ENCODE data around the gene SLC46A1. TPM values are rescaled to one million over a fixed set of nuclear protein-coding genes. Genes with fewer than 3 reads are reported as not detected.

SLC46A1 gene
- total RNA-seq, 1 donor from 2014 or later = 16.1 TPM

DNA sequence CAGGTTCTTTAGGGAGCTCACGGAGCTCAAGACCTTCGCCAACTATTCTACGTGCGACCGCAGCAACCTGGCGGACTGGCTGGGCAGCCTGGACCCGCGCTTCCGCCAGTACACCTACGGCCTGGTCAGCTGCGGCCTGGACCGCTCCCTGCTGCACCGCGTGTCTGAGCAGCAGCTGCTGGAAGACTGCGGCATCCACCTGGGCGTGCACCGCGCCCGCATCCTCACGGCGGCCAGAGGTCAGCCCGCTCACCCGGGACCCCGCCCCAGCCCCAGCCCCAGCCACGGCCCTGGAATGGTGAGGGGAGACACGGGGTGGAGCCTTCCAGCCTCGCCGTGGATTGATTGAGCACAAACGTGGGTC, 21.0 kb downstream of the SLC46A1 start:
- Mint-ChIP-seq H3K27ac (no peak overlapping the region), H3K4me3 (ENCODE audit: low read depth) (peak overlapping the region; percentile 77), H3K9me3 (ENCODE audit: low read depth) (no peaks in the 10 kb centered on the region), H3K36me3 (ENCODE audit: insufficient read depth) (peaks cover 8% of the 10 kb centered on the region), H3K27me3 (peaks cover 66% of the 10 kb centered on the region), H3K4me1 (ENCODE audit: low read depth) (peaks cover 9% of the 10 kb centered on the region)
- DNase-seq (ENCODE audit: low spot score, unreplicated experiment) = no peak
- TF ChIP-seq, protein P1, sequence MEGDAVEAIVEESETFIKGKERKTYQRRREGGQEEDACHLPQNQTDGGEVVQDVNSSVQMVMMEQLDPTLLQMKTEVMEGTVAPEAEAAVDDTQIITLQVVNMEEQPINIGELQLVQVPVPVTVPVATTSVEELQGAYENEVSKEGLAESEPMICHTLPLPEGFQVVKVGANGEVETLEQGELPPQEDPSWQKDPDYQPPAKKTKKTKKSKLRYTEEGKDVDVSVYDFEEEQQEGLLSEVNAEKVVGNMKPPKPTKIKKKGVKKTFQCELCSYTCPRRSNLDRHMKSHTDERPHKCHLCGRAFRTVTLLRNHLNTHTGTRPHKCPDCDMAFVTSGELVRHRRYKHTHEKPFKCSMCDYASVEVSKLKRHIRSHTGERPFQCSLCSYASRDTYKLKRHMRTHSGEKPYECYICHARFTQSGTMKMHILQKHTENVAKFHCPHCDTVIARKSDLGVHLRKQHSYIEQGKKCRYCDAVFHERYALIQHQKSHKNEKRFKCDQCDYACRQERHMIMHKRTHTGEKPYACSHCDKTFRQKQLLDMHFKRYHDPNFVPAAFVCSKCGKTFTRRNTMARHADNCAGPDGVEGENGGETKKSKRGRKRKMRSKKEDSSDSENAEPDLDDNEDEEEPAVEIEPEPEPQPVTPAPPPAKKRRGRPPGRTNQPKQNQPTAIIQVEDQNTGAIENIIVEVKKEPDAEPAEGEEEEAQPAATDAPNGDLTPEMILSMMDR (IDR thresholded peaks at IDR 0.05; ENCODE audit: unreplicated experiment) = no peak

DNA sequence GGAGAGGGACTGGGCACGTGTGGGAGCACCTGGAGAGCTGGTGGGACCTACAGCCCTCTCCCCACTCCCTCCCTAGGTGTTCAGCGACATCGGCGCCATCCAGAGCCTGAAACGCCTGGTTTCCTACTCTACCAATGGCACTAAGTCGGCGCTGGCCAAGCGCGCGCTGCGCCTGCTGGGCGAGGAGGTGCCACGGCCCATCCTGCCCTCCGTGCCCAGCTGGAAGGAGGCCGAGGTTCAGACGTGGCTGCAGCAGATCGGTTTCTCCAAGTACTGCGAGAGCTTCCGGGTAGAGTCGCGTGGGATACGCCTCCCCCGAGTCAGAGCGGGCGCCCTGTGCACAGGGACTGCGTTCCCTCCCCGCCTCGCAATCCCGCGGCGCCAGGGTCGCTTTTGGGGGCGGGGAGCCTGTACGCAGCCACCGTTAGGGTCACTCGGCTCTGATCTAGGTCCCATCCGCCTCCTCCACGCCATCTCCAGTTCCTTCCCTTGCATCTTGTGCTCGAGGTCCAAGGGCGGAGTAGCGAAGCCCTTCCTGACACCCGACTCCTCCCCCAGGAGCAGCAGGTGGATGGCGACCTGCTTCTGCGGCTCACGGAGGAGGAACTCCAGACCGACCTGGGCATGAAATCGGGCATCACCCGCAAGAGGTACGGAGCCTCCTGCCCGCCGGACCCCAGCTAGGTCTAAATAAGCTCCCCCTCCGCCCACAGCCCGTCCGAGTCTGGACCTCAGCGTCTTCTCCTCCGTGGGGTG, 21.6 kb downstream of the SLC46A1 start:
- Mint-ChIP-seq H3K4me3 (ENCODE audit: low read depth) (peak overlapping the region; percentile 77), H3K27ac (no peak overlapping the region), H3K36me3 (ENCODE audit: insufficient read depth) (peaks cover 6% of the 10 kb centered on the region), H3K27me3 (peaks cover 72% of the 10 kb centered on the region), H3K9me3 (ENCODE audit: low read depth) (no peaks in the 10 kb centered on the region), H3K4me1 (ENCODE audit: low read depth) (peaks cover 6% of the 10 kb centered on the region)
- TF ChIP-seq, protein P1 (IDR thresholded peaks at IDR 0.05; ENCODE audit: unreplicated experiment) = no peak
- DNase-seq (ENCODE audit: low spot score, unreplicated experiment) = no peak

DNA sequence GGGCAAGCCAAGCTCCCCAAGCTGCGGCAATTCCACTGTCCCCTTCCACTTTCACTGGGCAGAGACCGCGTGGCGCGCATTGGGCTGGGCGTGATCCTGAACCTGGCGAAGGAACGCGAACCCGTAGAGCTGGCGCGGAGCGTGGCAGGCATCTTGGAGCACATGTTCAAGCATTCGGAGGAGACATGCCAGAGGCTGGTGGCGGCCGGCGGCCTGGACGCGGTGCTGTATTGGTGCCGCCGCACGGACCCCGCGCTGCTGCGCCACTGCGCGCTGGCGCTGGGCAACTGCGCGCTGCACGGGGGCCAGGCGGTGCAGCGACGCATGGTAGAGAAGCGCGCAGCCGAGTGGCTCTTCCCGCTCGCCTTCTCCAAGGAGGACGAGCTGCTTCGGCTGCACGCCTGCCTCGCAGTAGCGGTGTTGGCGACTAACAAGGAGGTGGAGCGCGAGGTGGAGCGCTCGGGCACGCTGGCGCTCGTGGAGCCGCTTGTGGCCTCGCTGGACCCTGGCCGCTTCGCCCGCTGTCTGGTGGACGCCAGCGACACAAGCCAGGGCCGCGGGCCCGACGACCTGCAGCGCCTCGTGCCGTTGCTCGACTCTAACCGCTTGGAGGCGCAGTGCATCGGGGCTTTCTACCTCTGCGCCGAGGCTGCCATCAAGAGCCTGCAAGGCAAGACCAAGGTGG, 24.7 kb downstream of the SLC46A1 start:
- H3K36me3 Mint-ChIP-seq (ENCODE audit: insufficient read depth) = peaks cover 4% of the 10 kb centered on the region
- H3K4me1 Mint-ChIP-seq (ENCODE audit: low read depth) = peaks cover 6% of the 10 kb centered on the region
- no peak overlapping the region for H3K27ac Mint-ChIP-seq
- DNase-seq (ENCODE audit: low spot score, unreplicated experiment) = peak; percentile 54
- H3K9me3 Mint-ChIP-seq (ENCODE audit: low read depth) = no peaks in the 10 kb centered on the region
- TF ChIP-seq, protein P1 (IDR thresholded peaks at IDR 0.05; ENCODE audit: unreplicated experiment) = peak; percentile 60
- H3K4me3 Mint-ChIP-seq (ENCODE audit: low read depth) = peak overlapping the region; percentile 39
- peaks cover 76% of the 10 kb centered on the region for H3K27me3 Mint-ChIP-seq

DNA sequence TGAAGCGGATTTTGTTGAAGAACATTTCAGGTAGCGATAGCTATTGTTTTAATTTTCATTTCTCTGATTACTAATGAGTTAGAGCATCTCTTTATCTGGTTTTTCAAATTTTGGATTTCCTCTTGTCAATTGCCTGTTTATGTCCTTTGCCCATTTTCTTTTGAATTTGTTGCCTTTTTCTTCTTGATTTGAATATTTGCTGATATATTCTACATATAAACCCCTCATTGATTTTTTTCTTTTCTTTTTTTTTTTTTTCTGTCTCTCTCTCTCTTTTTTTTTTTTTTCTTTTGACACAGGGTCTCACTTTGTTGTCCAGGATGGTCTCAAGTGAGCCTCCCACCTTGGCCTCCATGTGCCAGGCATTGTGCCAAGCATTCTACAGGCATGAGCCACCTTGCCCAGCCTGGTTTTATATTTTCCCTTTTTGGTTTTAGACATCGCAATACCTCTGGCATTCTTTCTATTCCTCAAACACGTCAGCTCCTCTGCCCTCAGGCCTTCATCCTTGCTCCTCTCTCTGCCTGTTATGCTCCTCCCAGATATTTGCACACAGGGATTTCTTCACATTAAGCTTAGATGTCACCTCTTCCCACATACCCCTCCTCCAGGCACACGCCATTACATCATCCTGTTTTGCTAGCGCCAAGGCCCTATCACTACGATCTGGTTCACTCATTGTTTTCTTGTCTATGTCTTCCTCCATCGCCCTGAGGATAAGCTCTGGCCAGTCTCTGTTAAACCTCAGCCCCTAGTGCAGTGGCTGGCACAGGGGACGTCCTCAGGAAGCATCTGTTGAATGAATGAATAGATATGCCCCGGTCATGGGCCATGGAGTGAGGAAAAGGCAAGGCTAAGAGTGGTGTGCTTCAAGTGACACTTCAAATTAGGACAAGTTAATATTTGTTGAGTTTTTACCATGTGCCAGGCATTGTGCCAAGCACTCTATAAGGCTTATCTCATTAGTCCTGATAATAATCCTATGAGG, 25.9 kb downstream of the SLC46A1 start:
- H3K36me3 Mint-ChIP-seq (ENCODE audit: insufficient read depth) = peaks cover 4% of the 10 kb centered on the region
- H3K27me3 Mint-ChIP-seq = peaks cover 65% of the 10 kb centered on the region
- no peak for DNase-seq (ENCODE audit: low spot score, unreplicated experiment)
- H3K4me3 Mint-ChIP-seq (ENCODE audit: low read depth) = no peak overlapping the region
- TF ChIP-seq, protein P1 (IDR thresholded peaks at IDR 0.05; ENCODE audit: unreplicated experiment) = no peak
- no peaks in the 10 kb centered on the region for H3K9me3 Mint-ChIP-seq (ENCODE audit: low read depth)
- no peak overlapping the region for H3K27ac Mint-ChIP-seq
- peaks cover 6% of the 10 kb centered on the region for H3K4me1 Mint-ChIP-seq (ENCODE audit: low read depth)

DNA sequence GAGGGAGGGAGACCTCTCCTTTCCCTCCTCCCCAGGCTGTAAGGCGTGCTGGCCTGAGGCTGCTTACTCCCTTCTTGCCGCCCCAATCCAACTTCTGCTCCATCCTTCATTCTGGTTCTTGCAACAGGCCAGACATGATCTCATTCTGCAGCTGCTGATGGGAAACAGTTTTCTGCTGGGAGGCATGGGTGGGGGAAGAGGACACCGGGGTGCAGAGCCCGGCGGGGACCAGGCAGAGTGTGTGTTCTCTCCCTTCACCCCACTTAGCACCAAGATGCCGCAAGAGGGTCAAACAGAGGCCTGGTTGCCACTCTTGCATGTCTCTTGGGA, 33.1 kb downstream of the SLC46A1 start:
- peaks cover 18% of the 10 kb centered on the region for H3K27me3 Mint-ChIP-seq
- peaks cover 28% of the 10 kb centered on the region for H3K4me1 Mint-ChIP-seq (ENCODE audit: low read depth)

More for the DNA sequence above, 33.1 kb downstream of the SLC46A1 start:
- H3K4me3 Mint-ChIP-seq (ENCODE audit: low read depth) = peak overlapping the region; percentile 64
- TF ChIP-seq, protein P1 (IDR thresholded peaks at IDR 0.05; ENCODE audit: unreplicated experiment) = no peak
- H3K36me3 Mint-ChIP-seq (ENCODE audit: insufficient read depth) = no peaks in the 10 kb centered on the region
- no peaks in the 10 kb centered on the region for H3K9me3 Mint-ChIP-seq (ENCODE audit: low read depth)
- DNase-seq (ENCODE audit: low spot score, unreplicated experiment) = no peak
- peak overlapping the region; percentile 56 for H3K27ac Mint-ChIP-seq
